ENCODE data around the gene SEMA6A.

Gene SEMA6A

GRCh38 chr5:116442931-116443551 lies 131.6 kb downstream of the SEMA6A start:
- H3K27ac ChIP-seq (ENCODE audit: low read depth, low read length, poor library complexity, severe bottlenecking) = no peak overlapping the region
- no peaks in the 10 kb centered on the region for H3K79me2 ChIP-seq (ENCODE audit: insufficient read depth, low read length)
- no peak overlapping the region for H3K4me2 ChIP-seq (ENCODE audit: low read length)

GRCh38 chr5:116442095-116442534 lies 132.5 kb downstream of the SEMA6A start:
- Histone ChIP-seq H4K20me1 (ENCODE audit: insufficient read depth, low read length) (no peaks in the 10 kb centered on the region), H3F3A (ENCODE audit: insufficient read depth, low read length) (no peaks in the 10 kb centered on the region), H3K4me2 (ENCODE audit: low read length) (no peak overlapping the region), H3K4me3 (ENCODE audit: low read depth, low read length, poor library complexity, severe bottlenecking) (no peak overlapping the region), H3K4me1 (ENCODE audit: insufficient read depth, low read length, severe bottlenecking) (peaks cover 4% of the 10 kb centered on the region), H3K79me2 (ENCODE audit: insufficient read depth, low read length) (no peaks in the 10 kb centered on the region), H3K9me2 (ENCODE audit: low read depth, low read length) (no peaks in the 10 kb centered on the region), H2AFZ (ENCODE audit: low read length) (no peak overlapping the region), H3K27me3 (ENCODE audit: insufficient read depth, low read length) (no peaks in the 10 kb centered on the region), H3K27ac (ENCODE audit: low read depth, low read length, poor library complexity, severe bottlenecking) (no peak overlapping the region), H3K36me3 (ENCODE audit: insufficient read depth, low read length) (no peaks in the 10 kb centered on the region), H3K9ac (ENCODE audit: low read length) (no peak overlapping the region), H3K9me3 (ENCODE audit: low read length) (no peaks in the 10 kb centered on the region)
- TF ChIP-seq EZH2 (IDR thresholded peaks at IDR 0.05; ENCODE audit: borderline replicate concordance, low read length) (no peak), CTCF (IDR thresholded peaks at IDR 0.05; ENCODE audit: low read length) (no peak)

More at GRCh38 chr5:116442931-116443551, 131.6 kb downstream of the SEMA6A start:
- TF ChIP-seq CTCF (IDR thresholded peaks at IDR 0.05; ENCODE audit: low read length) = no peak
- TF ChIP-seq EZH2 (IDR thresholded peaks at IDR 0.05; ENCODE audit: borderline replicate concordance, low read length) = no peak
- H4K20me1 ChIP-seq (ENCODE audit: insufficient read depth, low read length) = no peaks in the 10 kb centered on the region
- H3K27me3 ChIP-seq (ENCODE audit: insufficient read depth, low read length) = no peaks in the 10 kb centered on the region
- peaks cover 4% of the 10 kb centered on the region for H3K4me1 ChIP-seq (ENCODE audit: insufficient read depth, low read length, severe bottlenecking)
- H3F3A ChIP-seq (ENCODE audit: insufficient read depth, low read length) = no peaks in the 10 kb centered on the region
- H3K9me2 ChIP-seq (ENCODE audit: low read depth, low read length) = no peaks in the 10 kb centered on the region
- no peaks in the 10 kb centered on the region for H3K36me3 ChIP-seq (ENCODE audit: insufficient read depth, low read length)
- H3K9me3 ChIP-seq (ENCODE audit: low read length) = no peaks in the 10 kb centered on the region
- H3K9ac ChIP-seq (ENCODE audit: low read length) = no peak overlapping the region
- no peak overlapping the region for H3K4me3 ChIP-seq (ENCODE audit: low read depth, low read length, poor library complexity, severe bottlenecking)
- H2AFZ ChIP-seq (ENCODE audit: low read length) = no peak overlapping the region

- Histone ChIP-seq H3K79me2 (ENCODE audit: insufficient read depth, low read length) (no peaks in the 10 kb centered on the region), H3K4me3 (ENCODE audit: low read depth, low read length, poor library complexity, severe bottlenecking) (no peak overlapping the region), H3K36me3 (ENCODE audit: insufficient read depth, low read length) (no peaks in the 10 kb centered on the region), H3K27ac (ENCODE audit: low read depth, low read length, poor library complexity, severe bottlenecking) (no peak overlapping the region), H3K9me3 (ENCODE audit: low read length) (no peaks in the 10 kb centered on the region), H2AFZ (ENCODE audit: low read length) (no peak overlapping the region), H3K27me3 (ENCODE audit: insufficient read depth, low read length) (no peaks in the 10 kb centered on the region), H3K4me1 (ENCODE audit: insufficient read depth, low read length, severe bottlenecking) (peaks cover 4% of the 10 kb centered on the region), H3K9me2 (ENCODE audit: low read depth, low read length) (no peaks in the 10 kb centered on the region), H3F3A (ENCODE audit: insufficient read depth, low read length) (no peaks in the 10 kb centered on the region), H3K4me2 (ENCODE audit: low read length) (no peak overlapping the region), H4K20me1 (ENCODE audit: insufficient read depth, low read length) (no peaks in the 10 kb centered on the region), H3K9ac (ENCODE audit: low read length) (no peak overlapping the region)
- no peak for TF ChIP-seq CTCF (IDR thresholded peaks at IDR 0.05; ENCODE audit: low read length)
- TF ChIP-seq EZH2 (IDR thresholded peaks at IDR 0.05; ENCODE audit: borderline replicate concordance, low read length) = no peak
Measured at GRCh38 chr5:116441223-116441622, 133.4 kb downstream of the SEMA6A start.
